ENCODE results near the gene TAP1.
A peak's percentile ranks its signal among the peaks of the same experiment; 100 is the strongest.
"Not testable (repeated sequence)": the region's sequence is repeated elsewhere in the genome, so short reads cannot be mapped to it uniquely, and the experiment has no call there.

TAP1 gene

GRCh38 chr6:32839356-32839755 is 14.1 kb downstream of the TAP1 start:
- no peak for DNase-seq (ENCODE audit: low read depth in 2 of 2)

GRCh38 chr6:32838114-32838958 is 15.2 kb downstream of the TAP1 start, which contains the start of gene TAP2:
Gene TAP2, minus strand, starts transcription at chr6:32838739. Its CDS starts 506 bp downstream, at chr6:32838233.
- peak; percentile 92 to 94 for DNase-seq (ENCODE audit: low read depth in 2 of 2)

- no peak for DNase-seq (ENCODE audit: low read depth in 2 of 2)
Measured at GRCh38 chr6:32837651-32838113, 15.8 kb downstream of the TAP1 start.

GRCh38 chr6:32836873-32837272 is 16.6 kb downstream of the TAP1 start:
- no peak for DNase-seq (ENCODE audit: low read depth in 2 of 2)

- DNase-seq (ENCODE audit: low read depth in 2 of 2) = no peak
Measured at GRCh38 chr6:32835167-32835893, 18.2 kb downstream of the TAP1 start.

GRCh38 chr6:32833664-32834063 is 19.8 kb downstream of the TAP1 start:
- DNase-seq (ENCODE audit: low read depth in 2 of 2) = no peak

- no peak for DNase-seq (ENCODE audit: low read depth in 2 of 2)
Measured at GRCh38 chr6:32832535-32832934, 21.0 kb downstream of the TAP1 start.

- no peak for DNase-seq (ENCODE audit: low read depth in 2 of 2)
Measured at GRCh38 chr6:32830936-32831335, 22.6 kb downstream of the TAP1 start.

GRCh38 chr6:32830017-32830416 is 23.5 kb downstream of the TAP1 start:
- no peak for DNase-seq (ENCODE audit: low read depth in 2 of 2)

GRCh38 chr6:32829495-32829894 is 24.0 kb downstream of the TAP1 start:
- no peak for DNase-seq (ENCODE audit: low read depth in 2 of 2)

- DNase-seq (ENCODE audit: low read depth in 2 of 2) = no peak
Measured at GRCh38 chr6:32827025-32827424, 26.5 kb downstream of the TAP1 start.

- no peak for DNase-seq (ENCODE audit: low read depth in 2 of 2)
Measured at GRCh38 chr6:32825966-32826365, 27.5 kb downstream of the TAP1 start.

GRCh38 chr6:32819729-32820128 is 33.8 kb downstream of the TAP1 start:
- DNase-seq (ENCODE audit: low read depth in 2 of 2) = no peak

GRCh38 chr6:32818867-32819266 is 34.6 kb downstream of the TAP1 start:
- DNase-seq (ENCODE audit: low read depth in 2 of 2) = no peak

GRCh38 chr6:32816746-32817204 is 36.7 kb downstream of the TAP1 start, which contains the start of gene HLA-DOB:
Gene HLA-DOB, minus strand, starts transcription at chr6:32817002. Its CDS starts 51 bp downstream, at chr6:32816951.
- DNase-seq (ENCODE audit: low read depth in 2 of 2) = no peak

- DNase-seq (ENCODE audit: low read depth in 2 of 2) = no peak
Measured at GRCh38 chr6:32815996-32816395, 37.5 kb downstream of the TAP1 start.

- no peak for DNase-seq (ENCODE audit: low read depth in 2 of 2)
Measured at GRCh38 chr6:32815115-32815514, 38.4 kb downstream of the TAP1 start.

- DNase-seq (ENCODE audit: low read depth in 2 of 2) = no peak
Measured at GRCh38 chr6:32814145-32814544, 39.4 kb downstream of the TAP1 start.

GRCh38 chr6:32809171-32809570 is 44.3 kb downstream of the TAP1 start:
- no peak for DNase-seq (ENCODE audit: low read depth in 2 of 2)

- DNase-seq (ENCODE audit: low read depth in 2 of 2) = no peak
Measured at GRCh38 chr6:32807020-32807580, 46.4 kb downstream of the TAP1 start.

GRCh38 chr6:32805404-32805803 is 48.1 kb downstream of the TAP1 start:
- DNase-seq (ENCODE audit: low read depth in 2 of 2) = not testable (repeated sequence)

- DNase-seq (ENCODE audit: low read depth in 2 of 2) = no peak
Measured at GRCh38 chr6:32803416-32803815, 50.1 kb downstream of the TAP1 start.
